22Rv1 (cell line): Measurements from ENCODE around the gene JADE1.

Source experiments
- H3K27ac ChIP-seq: fragments of 450-650 bp; 2 replicates; pipeline ENCODE4 v1.5.1; 2017
- CTCF ChIP-seq: fragments of 450-650 bp; IDR thresholded peaks from 2 replicates; pipeline ENCODE4 v1.5.1; 2017; ENCODE audit warnings: mild to moderate bottlenecking
- ZFX ChIP-seq: fragments of 450-650 bp; IDR thresholded peaks from 2 replicates; pipeline ENCODE4 v1.6.1; 2017; ENCODE audit warnings: antibody characterized with exemption, borderline replicate concordance

JADE1 gene

GRCh38 chr4:128776794-128777216 lies 32.7 kb upstream of the JADE1 start:
- TF ChIP-seq CTCF, result no peak
- TF ChIP-seq ZFX, result no peak
- H3K27ac ChIP-seq, result no peak overlapping the region

GRCh38 chr4:128780688-128781087 lies 28.8 kb upstream of the JADE1 start:
- no peak for TF ChIP-seq ZFX
- TF ChIP-seq CTCF, result no peak
- no peak overlapping the region for H3K27ac ChIP-seq

GRCh38 chr4:128782076-128782715 lies 27.3 kb upstream of the JADE1 start:
- no peak overlapping the region for H3K27ac ChIP-seq
- TF ChIP-seq ZFX (no peak), CTCF (peak; percentile 36)

- H3K27ac ChIP-seq, result no peak overlapping the region
- TF ChIP-seq ZFX (no peak), CTCF (no peak)
Measured at GRCh38 chr4:128782875-128783614, 26.5 kb upstream of the JADE1 start.

GRCh38 chr4:128787509-128788311 lies 21.8 kb upstream of the JADE1 start:
- no peak overlapping the region for H3K27ac ChIP-seq
- TF ChIP-seq CTCF (no peak), ZFX (no peak)

GRCh38 chr4:128793859-128794672 lies 15.4 kb upstream of the JADE1 start:
- H3K27ac ChIP-seq, result no peak overlapping the region
- TF ChIP-seq CTCF (no peak), ZFX (no peak)
